Bronchial epithelial cell (primary cell): ENCODE results near the gene BHLHE23. TPM values are rescaled to one million over a fixed set of nuclear protein-coding genes. Genes with fewer than 3 reads are reported as not detected.

ENCODE experiments used
- DNase-seq: peaks from one replicate; pipeline ENCODE4 v3.0.0-alpha.2; 2010; ENCODE audit warnings: low read depth
- FAIRE-seq: peaks from 2 replicates; lab custom pipeline; 2011; peaks lifted over from hg19 to GRCh38; lab: Jason Lieb, UNC
- H3K27me3 ChIP-seq: 2 replicates; pipeline ENCODE4 v1.5.1; 2011; ENCODE audit warnings: low read length; ENCODE audit not compliant: control insufficient read depth, insufficient read depth
- H3K36me3 ChIP-seq: 2 replicates; pipeline ENCODE4 v1.5.1; 2011; ENCODE audit warnings: low read length; ENCODE audit not compliant: control insufficient read depth, insufficient read depth
- H3K4me3 ChIP-seq: 2 replicates; pipeline ENCODE4 v1.5.1; 2011; ENCODE audit warnings: mild to moderate bottlenecking, low read depth, low read length, control low read depth
- total RNA-seq: library from RNA; depleted of rRNA; stranded (reverse); fragments of >200 nt; gene quantifications from 2 replicates; pipeline ENCODE4 v1.2.1, GENCODE V29; 2014
- TF ChIP-seq, protein P1 (sequence below): IDR thresholded peaks from 2 replicates; pipeline ENCODE4 v1.5.1; 2011; ENCODE audit warnings: mild to moderate bottlenecking, moderate library complexity, low read length, control low read depth, inconsistent platforms; ENCODE audit not compliant: insufficient read depth, severe bottlenecking

The BHLHE23 gene
- total RNA-seq, 1 donor from 2014 or later, result not detected

- Histone ChIP-seq H3K36me3 (no peaks in the 10 kb centered on the region), H3K27me3 (peaks cover 19% of the 10 kb centered on the region), H3K4me3 (no peak overlapping the region)
- no peak for FAIRE-seq
- TF ChIP-seq, protein P1, sequence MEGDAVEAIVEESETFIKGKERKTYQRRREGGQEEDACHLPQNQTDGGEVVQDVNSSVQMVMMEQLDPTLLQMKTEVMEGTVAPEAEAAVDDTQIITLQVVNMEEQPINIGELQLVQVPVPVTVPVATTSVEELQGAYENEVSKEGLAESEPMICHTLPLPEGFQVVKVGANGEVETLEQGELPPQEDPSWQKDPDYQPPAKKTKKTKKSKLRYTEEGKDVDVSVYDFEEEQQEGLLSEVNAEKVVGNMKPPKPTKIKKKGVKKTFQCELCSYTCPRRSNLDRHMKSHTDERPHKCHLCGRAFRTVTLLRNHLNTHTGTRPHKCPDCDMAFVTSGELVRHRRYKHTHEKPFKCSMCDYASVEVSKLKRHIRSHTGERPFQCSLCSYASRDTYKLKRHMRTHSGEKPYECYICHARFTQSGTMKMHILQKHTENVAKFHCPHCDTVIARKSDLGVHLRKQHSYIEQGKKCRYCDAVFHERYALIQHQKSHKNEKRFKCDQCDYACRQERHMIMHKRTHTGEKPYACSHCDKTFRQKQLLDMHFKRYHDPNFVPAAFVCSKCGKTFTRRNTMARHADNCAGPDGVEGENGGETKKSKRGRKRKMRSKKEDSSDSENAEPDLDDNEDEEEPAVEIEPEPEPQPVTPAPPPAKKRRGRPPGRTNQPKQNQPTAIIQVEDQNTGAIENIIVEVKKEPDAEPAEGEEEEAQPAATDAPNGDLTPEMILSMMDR, result no peak
- DNase-seq, result peak; percentile 10
Observed at GRCh38 chr20:63029358-63030121, 22.8 kb upstream of the BHLHE23 start.

DNA sequence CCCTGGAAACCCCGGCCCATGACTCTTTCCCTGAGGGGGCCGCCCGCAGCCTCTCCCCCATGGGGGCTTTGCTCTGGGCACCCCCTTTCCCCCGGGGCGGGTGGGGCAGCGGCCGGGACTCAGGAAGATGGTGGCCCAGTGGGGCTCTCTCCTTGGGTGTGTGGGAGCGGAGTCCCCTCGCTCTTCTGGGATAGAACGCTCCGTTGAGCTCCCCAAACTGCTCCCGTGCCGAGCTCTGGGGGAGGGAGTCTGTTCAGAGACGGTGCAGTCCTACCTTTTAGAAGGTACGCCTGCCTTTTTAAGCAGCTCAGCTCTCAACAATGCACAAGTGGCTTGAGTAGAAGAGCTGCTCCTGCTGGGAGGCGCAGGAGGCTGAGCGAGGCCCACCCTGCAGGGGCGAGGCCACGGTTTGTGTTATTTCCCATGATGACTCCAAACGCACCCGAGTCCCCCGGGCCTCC is 21.7 kb upstream of the BHLHE23 start:
- H3K36me3 ChIP-seq, result no peaks in the 10 kb centered on the region
- TF ChIP-seq, protein P1, result no peak
- DNase-seq (no peak), FAIRE-seq (no peak)
- H3K27me3 ChIP-seq, result peaks cover 20% of the 10 kb centered on the region
- H3K4me3 ChIP-seq, result no peak overlapping the region

DNA sequence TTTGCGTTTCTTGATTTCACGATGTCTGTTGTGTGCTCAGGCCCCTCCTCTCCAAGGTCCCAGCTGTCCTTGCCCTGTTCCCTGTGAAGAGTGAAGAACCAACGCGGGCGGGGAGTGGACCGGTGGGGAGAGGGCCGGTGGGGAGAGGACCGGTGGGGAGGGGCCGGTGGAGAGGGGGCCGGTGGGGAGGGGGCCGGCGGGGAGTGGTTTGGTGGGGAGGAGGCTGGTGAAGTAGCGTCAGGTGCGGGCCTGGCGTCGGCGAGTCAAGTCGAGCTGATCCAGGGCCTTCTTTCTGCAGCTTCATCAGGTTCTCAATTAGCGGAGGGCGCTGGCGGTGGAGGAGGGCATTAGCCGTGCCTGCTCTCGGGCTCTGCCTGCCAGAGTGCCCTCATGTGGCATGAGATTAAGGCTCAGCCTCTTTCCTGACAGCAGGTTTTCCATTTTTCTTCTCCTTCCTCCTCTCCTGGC is 21.2 kb upstream of the BHLHE23 start:
- DNase-seq (no peak), FAIRE-seq (no peak)
- H3K4me3 ChIP-seq, result no peak overlapping the region
- H3K27me3 ChIP-seq, result peaks cover 20% of the 10 kb centered on the region
- TF ChIP-seq, protein P1, result no peak
- H3K36me3 ChIP-seq, result no peaks in the 10 kb centered on the region

- H3K4me3 ChIP-seq, result no peak overlapping the region
- TF ChIP-seq, protein P1, result no peak
- H3K27me3 ChIP-seq, result peaks cover 16% of the 10 kb centered on the region
- H3K36me3 ChIP-seq, result no peaks in the 10 kb centered on the region
- no peak for FAIRE-seq
- no peak for DNase-seq
Observed at GRCh38 chr20:63027221-63027921, 20.6 kb upstream of the BHLHE23 start.

DNA sequence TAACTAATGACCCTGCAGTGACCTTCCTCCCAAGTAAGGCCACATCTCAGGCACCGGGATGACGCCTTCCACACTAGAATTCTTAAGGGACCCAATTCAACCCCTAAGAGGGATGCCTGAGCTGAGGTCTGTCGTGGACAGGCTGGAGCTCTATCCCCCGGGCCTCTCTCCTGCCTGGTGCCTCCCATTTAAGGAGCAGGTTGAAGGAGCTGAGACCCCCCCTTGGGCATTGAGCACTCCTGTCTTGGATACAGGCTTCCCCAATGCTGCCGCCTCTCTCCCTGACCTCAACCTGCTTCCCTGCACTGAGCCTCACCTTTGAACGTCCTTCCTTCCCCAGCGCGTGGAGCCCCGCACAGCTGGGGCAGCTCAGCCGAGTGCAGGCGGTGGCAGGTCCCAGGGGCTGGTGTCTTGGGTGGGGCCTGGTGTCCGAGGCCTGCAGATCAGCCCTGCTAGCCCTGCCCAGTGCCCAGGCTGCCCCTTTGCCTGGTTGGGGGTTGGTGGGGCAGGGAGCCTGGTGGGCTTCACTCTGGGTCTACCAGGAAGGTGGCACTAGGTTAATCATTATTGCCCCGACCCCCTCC is 19.9 kb upstream of the BHLHE23 start:
- TF ChIP-seq, protein P1, result no peak
- DNase-seq (no peak), FAIRE-seq (peak; percentile 28)
- Histone ChIP-seq H3K36me3 (no peaks in the 10 kb centered on the region), H3K27me3 (peaks cover 17% of the 10 kb centered on the region), H3K4me3 (no peak overlapping the region)
